GM18861 (cell line): ENCODE data around the gene LDAH.

Experiments
- ATAC-seq: cut with Tn5 transposase; IDR thresholded peaks from one replicate; pipeline ENCODE4 v1.9.1; 2021; ENCODE audit not compliant: unreplicated experiment

Gene LDAH

GRCh38 chr2:20781656-20782265, 41.1 kb downstream of the LDAH start:
- peak; percentile 73 for ATAC-seq

GRCh38 chr2:20771299-20771698, 51.6 kb downstream of the LDAH start:
- ATAC-seq: no peak

DNA sequence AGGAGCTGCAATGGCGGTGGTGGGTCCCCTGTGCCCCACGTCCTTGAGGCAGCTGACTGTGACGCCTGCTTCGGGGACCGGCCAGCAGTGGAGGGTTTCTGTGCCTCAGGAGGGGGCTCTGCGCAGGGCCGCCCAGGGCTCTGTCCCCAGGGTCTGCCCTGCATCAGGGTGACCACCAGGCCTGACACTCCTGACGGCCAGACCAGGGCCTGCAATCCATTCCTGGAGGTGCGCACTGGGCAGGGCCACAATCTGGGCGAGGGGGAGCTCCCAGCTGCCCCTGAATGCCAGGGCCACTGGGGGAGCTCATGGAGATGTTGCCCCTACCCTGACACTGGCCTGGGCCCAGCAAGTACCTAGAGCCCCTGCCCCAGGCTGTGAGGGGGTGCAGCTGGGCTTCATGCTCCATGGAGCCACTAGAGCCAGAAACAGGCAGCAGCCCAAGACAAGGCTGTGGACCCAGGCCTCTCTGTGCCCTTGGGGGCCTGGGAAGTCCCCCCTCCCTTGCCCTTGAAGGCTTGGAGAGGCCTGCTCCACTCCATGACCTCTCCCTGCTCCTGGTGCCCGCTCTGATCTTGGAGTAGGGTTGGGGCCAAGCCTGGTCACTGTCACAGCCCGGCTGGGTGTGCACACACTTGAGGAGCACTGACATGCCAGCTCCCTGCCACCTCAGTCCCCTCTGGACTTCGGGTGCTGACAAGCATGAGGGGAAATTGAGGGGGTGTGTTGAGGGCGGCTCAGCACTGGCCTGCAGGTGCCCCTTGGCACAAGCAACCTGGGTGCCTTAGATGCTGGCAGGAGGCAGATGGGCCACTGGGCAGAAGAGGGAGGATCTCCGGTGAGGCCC, 55.9 kb downstream of the LDAH start:
- ATAC-seq: no peak

DNA sequence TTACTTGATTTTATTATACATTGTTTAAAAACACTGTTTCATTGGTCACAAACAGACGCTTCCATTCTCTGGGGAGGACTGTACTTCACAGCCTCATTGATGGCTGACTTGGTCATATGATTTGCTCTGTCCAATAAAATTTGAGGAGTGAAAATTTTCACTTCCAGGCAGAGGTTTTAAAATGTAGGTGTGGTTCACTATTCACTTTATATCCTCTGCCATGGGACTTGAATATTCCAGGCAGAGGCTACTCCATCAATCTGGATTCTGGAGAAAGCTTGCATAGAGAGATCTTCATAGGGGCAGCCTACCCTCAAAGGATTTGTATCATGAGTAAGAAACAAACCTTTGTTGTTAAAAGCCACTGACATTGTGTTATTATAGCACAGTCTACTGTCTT, 56.7 kb downstream of the LDAH start:
- ATAC-seq: no peak

GRCh38 chr2:20762945-20763683, 59.8 kb downstream of the LDAH start:
- no peak for ATAC-seq

- ATAC-seq: no peak
These were observed 63.4 kb downstream of the LDAH start for GRCh38 chr2:20759487-20759886.

GRCh38 chr2:20758997-20759396, 63.9 kb downstream of the LDAH start:
- peak; percentile 97 for ATAC-seq

- ATAC-seq: no peak
These were observed 65.4 kb downstream of the LDAH start for GRCh38 chr2:20757405-20758090.

DNA sequence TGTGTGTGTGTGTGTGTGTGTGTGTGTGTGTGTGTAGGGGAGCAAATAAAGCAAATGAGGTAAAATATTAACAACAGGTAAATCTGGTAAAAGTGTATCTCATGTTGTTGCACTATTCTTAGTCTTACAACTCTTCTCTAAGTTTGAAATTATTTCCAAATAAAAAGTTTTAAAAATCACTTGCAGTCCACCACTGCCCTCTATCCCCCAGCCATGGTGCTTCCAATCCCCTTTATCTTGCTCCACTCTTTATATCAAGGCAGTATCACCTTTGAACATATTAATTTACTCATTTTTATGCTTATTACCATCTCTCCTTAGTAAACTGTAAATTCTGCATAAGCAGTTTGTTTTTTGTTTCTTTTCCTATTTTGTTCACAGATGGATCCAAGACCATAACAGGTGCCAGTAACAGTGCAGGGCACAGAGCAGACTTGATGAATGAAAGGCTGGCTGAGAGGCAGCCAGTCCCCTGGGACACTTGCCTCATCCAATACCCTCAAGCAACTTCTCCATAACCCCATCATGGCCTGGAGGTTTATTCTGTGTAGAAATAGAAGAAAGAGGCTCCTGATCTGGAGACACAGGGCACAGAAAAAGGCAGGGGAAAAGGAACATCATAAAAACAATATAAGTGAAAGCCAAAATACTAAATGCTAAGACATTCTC, 67.6 kb downstream of the LDAH start:
- peak; percentile 31 for ATAC-seq

DNA sequence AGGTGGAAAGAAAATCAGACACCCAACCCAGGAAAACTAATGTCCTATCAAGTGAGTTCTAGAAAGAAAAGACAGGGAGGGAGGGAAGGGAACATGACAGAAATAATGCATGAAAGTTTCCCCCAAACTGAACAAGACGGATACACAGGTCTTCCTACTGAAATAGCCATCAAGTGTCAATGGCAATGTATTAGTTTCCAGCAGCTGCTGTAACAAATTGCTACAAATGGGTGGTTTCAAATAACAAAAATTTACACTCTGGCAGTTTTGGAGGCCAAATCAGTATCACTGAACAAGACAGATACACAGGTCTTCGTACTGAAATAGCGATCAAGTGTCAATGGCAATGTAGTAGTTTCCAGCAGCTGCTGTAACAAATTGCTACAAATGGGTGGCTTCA, 70.6 kb downstream of the LDAH start:
- no peak for ATAC-seq

GRCh38 chr2:20747317-20747716, 75.6 kb downstream of the LDAH start:
- no peak for ATAC-seq

- no peak for ATAC-seq
These were observed 76.9 kb downstream of the LDAH start for GRCh38 chr2:20745924-20746555.

DNA sequence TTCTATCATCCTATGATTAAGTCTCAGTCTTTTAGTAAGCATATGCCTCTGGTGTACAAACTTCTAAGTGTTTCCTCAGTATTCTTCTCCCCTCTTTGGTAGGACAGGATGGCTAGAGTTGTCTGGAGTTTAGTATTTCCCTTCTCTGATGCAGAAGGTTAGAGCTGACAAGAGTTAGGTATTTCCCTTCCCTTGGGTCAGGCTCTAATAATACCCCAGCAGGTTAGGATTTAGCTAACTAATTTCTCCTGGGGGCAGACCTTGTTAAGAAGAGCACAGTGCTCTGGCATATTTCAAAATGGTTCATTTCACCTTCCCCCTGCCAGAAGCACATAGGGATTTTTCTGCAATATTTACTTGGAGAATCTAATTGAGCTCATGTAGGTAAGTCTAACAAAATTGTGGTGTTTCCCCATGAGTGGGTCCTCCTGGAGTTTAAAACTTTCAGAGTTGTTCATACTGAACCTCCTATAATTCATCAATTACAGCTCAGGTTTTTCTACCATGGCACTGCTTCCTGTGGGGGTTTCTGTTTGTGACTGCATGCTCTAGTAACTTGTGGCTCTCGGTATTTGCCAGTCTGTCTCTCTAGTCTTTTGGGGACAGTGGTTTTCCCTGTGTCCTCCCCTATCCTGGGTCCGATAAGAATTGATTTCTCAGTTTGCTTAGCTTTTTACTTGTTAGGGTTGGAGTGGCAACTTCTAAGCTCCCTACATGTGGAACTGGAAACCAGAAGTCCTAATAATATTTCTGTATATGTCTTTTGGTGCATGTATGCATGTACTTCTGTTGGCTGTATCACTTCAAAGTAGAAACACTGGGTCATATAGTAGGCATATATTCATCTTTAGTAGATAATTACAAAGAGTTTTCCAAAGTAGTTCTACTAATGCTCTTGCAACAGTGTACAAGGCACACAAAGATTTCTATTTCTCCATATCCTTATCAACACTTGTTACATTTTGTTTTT, 78.2 kb downstream of the LDAH start:
- ATAC-seq: peak; percentile 94

GRCh38 chr2:20738772-20739171, 84.1 kb downstream of the LDAH start:
- no peak for ATAC-seq

GRCh38 chr2:20737505-20737904, 85.4 kb downstream of the LDAH start:
- peak; percentile 92 for ATAC-seq

DNA sequence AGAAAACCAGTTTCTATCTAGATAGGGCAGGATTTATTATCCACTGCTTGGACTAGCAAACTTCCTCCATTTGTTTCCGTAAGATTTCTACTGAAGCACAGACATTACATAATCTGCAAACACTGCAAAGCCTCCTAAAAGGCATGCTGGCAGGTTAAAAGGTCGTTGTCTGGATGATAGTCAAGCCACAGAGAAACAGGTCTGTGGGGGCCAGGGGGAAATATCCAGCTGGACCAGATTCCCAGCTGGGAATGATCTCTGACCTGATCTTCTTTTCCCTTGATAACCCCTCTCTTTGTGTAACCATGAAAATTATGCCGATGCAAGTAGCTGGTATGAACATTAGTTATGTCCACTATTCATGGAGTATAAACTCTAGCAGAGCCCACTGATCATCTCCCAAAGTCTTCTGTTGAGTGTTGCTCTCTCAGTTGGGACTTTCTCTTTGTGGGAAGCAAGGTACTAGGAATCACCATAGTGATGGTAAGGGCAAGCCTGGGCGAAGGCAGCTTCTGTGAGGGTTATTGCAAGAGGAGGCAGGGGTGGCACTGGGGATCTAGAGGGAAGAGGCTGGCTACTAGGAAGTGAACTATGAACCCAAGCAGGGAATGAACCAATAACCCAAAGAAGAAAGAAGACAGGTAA, 94.7 kb downstream of the LDAH start:
- no peak for ATAC-seq

- no peak for ATAC-seq
These were observed 96.0 kb downstream of the LDAH start for GRCh38 chr2:20726913-20727312.

- ATAC-seq: no peak
These were observed 97.1 kb downstream of the LDAH start for GRCh38 chr2:20725782-20726181.
